GM15510 (cell line): ENCODE results near the gene RAB3D.

Experiments
- POLR2A ChIP-seq: IDR thresholded peaks from 3 replicates; pipeline ENCODE4 v1.6.1; 2011; ENCODE audit warnings: borderline replicate concordance; ENCODE audit not compliant: insufficient read length; ENCODE audit errors: extremely low read depth

Gene RAB3D

DNA sequence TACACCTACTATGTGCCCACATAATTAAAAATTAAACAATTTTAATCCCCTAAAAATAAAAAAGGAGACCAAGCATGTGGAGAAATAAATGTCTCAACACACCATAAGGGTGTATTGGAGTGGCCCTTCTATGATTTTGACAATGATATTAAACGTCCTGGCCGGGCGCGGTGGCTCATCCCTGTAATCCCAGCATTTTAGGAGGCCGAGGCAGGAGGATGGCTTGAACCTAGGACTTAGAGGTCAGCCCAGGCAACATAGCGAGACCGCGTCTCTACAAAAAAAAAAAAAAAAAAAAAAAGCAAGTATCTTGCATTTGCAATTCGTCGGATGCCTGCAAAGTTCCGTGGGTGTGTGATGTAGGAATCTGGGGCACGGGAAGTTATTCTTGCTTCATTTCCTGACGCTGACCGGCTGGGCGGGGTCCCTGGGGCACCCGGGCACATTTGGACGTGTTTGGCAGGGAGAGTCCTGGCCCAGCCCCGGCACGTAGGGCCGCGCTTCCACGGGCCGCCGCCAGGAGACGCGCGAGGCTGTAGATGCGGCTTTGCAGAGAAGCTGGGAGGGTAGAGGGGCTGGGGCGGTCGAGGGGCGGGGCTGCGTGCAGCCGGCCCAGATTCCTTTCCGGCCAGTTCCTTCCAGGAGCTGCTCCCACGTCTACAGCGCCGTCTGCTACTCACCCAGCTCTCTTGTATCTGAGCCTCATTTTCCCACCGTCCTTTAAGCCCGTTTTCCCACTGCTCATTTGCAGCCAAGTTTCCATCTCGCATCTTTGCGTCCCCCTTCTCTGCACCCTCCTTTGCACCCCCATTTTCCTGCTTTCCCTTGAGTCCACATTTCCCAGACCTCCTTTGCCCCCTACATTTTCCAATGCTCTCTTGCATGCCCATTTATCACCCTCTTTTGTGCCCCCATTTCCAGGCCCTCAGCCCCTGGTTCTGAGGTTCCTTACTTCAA, 45.7 kb downstream of the RAB3D start:
- TF ChIP-seq POLR2A, result no peak

DNA sequence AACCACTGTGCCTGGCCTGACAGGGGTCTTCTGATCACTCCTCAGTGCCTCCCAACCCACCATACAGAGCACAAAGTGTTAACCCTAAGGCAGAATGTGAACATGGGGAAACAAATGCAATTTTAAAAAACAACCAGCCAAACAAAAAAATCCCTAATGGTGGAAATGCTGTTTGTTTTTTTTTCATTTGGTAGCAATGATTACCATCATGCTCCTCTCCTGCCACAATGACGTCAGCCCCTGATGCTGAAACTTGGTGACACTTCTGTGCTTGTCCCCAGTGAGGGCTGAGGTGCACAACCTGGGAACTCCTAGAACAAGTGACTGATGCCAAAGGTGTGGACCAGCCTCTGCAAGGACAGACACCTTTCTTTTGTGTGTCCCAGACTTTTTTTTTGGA, 47.5 kb downstream of the RAB3D start:
- no peak for TF ChIP-seq POLR2A

DNA sequence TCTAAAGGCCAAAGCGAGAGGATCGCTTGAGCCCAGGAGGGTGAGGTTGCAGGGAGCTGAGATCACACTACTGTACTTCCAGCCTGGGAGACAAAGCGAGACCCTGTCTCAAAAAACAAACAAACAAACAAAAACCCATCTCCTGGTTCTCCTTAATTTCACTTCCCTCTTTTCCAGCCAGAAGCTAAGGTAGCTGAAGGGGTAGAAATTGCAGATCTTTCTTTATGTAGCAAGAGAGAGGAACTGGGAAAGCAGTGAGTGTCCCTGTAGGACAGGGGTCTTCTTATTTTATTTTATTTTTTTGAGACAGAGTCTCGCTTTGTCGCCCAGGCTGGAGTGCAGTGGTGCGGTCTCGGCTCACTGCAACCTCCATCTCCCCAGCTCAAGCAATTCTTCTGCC, 48.0 kb downstream of the RAB3D start:
- TF ChIP-seq POLR2A, result no peak

DNA sequence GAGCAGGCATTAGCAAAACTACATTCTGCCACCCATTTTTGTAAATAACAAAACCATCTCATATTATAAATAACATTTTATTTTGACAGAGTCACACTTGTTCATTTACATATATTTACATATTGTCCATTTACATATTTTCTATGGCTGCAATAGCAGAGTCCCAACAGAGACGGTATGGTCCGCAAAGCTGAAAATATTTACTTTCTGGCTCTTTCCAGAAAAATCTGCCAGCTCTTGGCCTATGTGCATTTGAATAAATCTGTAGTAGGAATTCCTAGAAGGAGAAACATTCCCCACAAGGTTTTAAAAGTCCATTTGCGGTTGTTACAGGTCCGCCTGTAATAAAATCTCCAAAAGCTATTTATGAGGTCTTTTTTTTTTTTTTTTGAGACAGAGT, 49.2 kb downstream of the RAB3D start:
- TF ChIP-seq POLR2A, result no peak

DNA sequence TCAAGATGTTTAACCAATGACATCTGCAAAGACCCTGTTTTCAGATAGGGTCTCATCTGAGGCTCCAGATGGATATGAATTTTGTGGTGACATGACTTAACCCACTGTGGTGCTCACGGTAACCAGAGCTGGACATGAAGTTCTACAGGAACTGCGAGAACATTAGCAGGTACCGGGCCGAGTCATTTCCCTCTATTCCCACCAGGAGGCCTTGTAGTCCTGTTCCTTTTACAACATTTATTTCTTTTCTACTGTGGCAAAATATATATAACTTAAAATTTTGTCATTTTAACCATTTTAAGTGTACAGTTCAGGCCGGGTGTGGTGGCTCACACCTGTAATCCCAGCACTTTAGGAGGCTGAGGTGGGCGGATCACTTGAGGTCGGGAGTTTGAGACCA, 51.1 kb downstream of the RAB3D start:
- TF ChIP-seq POLR2A, result no peak

DNA sequence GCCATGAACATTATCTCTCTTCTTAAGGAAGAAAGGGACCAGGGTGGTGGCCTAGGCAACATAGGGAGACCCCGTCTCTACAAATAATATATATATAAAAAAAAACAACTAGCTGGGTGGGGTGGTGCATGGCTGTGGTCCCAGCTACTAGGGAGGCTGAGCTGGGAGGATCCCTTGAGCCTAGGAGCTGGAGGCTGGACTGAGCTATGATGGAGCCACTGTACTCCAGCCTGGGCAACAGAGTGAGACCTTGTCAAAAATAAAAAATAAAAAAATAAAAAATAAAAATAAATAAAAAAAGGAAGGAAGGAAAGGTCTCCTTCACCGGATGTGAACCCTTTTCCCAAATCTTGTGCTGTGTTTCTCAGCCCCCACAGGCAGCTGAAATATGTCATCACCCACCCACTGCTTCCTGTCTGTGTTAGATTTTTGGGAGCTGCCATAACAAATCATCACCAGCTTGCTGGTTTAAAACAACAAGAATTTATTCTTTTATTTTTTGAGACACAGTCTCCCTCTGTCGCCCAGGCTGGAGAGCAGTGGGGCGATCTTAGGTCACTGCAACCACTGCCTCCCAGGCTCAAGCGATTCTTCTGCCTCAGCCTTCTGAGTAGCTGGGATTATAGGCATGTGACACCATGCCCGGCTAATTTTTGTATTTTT, 53.0 kb downstream of the RAB3D start:
- TF ChIP-seq POLR2A, result no peak

DNA sequence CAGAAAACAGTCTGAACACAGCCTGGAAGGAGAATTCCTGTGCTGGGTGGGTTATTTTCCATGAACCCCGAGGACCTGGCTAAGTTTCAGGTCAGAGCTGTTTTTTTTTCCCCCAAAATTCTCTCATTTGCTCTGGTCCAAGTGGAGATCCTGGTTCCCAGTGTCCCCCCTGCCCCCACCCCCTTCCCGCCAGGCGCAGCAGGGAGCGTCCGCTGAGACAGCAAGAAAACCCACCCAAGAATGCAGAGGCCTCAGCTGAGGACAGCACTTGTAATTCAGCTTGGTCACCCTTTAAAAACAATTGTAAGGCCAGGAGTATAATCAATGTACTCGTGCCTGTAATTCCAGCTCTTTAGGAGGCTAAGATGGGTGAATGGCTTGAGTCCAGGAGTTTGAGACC, 54.9 kb downstream of the RAB3D start:
- no peak for TF ChIP-seq POLR2A

DNA sequence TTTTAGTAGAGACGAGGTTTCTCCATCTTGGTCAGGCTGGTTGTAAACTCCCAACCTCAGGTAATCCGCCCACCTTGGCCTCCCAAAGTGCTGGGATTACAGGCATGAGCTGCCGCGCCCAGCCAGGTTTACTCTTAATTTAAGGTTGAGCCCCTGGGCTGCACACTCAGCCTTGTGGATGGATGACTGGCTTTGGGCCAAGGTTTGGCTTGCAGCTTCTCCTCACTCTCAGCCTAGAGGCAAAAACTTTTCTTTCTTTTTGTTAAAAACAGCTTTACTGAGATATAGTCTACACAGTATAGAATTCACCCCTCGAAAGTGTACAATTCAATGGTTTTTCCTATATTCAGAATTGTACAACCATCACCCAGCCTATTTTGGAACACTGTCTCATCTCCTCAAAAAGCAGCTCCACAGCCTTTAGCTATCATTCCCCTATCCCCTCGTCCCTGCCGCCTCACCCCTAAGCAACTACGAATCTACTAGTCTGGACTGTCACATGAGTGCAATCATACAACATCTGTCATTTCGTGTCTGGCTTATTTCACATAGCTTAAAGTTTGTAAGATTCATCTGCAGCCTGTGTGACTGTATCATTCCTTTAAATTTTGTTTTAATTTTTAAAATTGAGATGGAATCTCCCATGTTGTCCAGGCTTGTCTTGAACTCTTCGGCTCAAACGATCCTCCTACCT, 58.0 kb downstream of the RAB3D start:
- no peak for TF ChIP-seq POLR2A

DNA sequence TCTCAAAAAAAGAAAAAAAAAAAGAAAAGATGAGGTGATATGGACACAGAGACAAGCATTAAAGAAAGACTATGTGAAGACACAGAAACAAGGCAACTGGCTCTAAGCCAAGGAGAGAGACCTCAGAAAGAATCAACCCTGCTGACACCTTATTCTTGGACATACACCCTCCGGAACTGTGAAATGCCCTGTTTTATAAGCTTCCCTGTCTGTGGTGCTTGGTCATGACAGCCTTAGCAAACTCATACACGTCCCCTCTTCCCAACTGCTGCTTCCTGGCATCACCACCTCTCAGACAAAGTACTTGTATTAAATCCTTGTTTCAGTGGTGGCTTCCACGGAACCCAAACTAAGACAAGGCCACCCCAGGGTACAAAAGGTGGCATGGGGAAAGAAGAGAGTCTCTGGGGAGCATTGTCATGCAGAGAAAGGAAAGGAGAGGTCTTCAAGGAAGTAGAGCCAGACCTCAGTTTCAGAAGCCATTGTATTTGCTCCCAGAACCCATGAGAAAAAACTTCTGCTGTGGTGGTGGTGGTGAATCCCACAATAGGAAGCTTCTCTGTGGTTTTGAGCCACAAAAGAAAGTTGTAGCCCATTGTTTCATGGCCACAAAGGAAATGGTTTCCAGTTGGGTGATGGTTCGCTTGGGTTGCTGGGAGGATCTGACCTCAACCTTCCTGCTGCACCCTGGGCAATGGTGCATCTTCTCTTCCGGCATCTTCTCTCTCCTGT, 59.8 kb downstream of the RAB3D start:
- TF ChIP-seq POLR2A, result no peak

DNA sequence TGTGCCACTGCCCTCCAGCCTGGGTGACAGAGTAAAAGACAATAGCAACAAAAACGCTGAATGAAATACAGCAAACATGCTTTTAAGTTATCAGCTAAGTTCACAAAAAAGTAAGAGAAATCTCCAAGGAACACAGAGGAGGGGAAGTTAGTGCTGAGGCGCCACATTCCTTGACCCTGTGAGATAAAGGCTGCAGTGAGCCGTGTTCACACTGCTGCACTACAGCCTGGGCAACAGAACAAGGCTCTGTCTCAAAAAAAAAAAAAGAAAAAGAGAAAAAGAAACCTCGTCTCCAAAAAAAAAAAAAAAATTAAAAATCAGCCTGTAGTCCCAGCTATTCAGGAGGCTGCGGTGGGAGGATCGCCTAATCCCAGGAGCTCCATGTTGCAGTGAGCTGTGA, 60.8 kb downstream of the RAB3D start:
- TF ChIP-seq POLR2A, result no peak

DNA sequence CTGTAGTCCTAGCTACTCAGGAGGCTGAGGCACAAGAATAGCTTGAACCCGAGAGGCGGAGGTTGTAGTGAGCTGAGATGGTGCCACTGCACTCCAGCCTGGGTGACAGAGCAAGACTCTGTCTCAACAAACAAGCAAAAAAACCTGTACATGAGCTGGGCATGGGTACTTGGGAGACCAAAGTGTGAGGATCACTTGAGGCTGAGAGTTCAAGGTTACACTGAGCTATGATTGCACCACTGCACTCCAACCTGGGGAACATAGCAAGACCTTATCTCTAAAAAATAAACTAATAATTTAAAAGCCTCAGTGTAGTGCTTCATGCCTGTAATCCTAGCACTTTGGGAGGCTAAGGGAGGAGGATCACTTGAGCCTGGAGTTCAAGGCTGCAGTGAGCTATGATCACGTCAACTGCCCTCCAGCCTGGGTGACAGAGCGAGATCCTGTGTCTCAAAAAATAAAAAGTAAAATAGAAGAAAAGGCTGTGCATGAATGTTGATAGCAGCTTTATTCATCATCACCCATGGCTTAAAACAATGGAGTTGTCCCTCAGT, 64.8 kb downstream of the RAB3D start:
- TF ChIP-seq POLR2A, result no peak

DNA sequence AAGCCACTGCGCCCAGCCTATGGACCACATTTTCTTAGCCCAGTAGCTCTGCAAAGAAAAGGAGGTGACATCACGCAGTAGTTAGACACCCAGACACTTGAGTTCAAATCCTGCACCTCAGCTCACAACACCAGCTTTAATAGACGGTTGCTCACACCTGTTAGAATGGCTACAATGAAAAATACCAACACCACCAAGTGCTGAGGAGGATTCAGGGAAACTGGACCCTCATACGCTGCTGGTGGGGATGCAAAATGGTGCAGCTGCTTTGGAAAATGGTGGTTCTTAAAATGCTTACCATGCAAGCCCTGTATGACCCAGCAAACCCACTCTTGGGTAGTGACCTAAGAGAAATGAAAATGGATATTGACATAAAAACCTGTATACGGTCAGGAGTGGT, 65.5 kb downstream of the RAB3D start:
- TF ChIP-seq POLR2A, result no peak

DNA sequence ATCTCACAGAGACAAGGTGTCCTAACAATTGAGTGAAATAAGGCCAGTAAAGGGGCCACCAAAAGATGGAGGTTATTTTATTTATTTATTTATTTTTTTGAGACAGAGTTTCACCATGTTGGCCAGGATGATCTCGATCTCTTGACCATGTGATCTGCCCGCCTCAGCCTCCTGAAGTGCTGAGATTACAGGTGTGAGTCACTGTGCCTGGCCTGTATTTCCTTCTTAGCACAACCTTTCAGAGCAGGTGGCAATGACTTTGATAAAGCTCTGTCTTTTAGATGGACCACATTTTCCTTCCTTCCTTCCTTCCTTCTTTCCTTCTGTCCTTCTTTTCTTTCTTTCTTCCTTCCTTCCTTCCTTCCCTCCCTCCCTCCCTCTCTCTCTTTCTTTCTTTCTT, 66.2 kb downstream of the RAB3D start:
- TF ChIP-seq POLR2A, result no peak
